Stimulated activated CD8-positive, alpha-beta memory T cell treated with anti-CD3 and anti-CD28 coated beads, Interleukin-12 subunit alpha, Interleukin-12 subunit beta, amount 100 ng/mL, for 1 hour (primary cell): ENCODE data around the gene CPSF6.
A peak's percentile ranks its signal among the peaks of the same experiment; 100 is the strongest.
"Not testable (repeated sequence)": the region's sequence is repeated elsewhere in the genome, so short reads cannot be mapped to it uniquely, and the experiment has no call there.

Experiments used
- DNase-seq: peaks from one replicate; pipeline ENCODE4 v3.0.0-alpha.2; 2020; ENCODE audit warnings: low read depth

The CPSF6 gene

DNA sequence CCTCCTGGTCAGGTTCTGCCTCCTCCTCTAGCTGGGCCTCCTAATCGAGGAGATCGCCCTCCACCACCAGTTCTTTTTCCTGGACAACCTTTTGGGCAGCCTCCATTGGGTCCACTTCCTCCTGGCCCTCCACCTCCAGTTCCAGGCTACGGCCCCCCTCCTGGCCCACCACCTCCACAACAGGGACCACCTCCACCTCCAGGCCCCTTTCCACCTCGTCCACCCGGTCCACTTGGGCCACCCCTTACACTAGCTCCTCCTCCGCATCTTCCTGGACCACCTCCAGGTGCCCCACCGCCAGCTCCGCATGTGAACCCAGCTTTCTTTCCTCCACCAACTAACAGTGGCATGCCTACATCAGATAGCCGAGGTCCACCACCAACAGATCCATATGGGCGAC lies 19.3 kb downstream of the CPSF6 start:
- DNase-seq = no peak

DNA sequence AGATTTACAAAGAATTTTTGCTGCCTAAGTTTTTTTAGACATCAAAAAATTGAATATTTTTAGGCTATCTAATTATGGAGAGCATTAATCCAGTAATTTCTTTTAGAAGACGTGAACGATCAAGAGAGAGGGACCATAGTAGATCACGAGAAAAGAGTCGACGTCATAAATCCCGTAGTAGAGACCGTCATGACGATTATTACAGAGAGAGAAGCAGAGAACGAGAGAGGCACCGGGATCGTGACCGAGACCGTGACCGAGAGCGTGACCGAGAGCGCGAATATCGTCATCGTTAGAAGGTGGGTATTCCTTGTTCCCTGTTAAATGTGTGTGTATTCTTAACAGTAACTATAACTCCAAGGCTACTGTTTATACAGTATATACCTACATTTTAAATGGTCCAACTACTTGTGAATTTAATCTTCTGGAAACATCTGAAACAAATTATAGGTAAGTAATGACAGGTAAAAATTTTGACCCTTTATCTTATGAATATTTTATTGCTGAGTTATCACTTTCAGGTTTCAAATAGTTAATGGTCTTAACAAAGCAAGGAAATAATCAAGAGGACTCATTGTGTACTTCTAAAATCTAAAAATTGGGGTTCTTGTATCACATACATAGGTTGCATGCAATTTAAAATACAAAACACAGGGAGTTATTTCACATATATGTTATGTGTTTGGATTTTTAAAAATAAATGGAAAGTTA lies 23.1 kb downstream of the CPSF6 start:
- no peak for DNase-seq

DNA sequence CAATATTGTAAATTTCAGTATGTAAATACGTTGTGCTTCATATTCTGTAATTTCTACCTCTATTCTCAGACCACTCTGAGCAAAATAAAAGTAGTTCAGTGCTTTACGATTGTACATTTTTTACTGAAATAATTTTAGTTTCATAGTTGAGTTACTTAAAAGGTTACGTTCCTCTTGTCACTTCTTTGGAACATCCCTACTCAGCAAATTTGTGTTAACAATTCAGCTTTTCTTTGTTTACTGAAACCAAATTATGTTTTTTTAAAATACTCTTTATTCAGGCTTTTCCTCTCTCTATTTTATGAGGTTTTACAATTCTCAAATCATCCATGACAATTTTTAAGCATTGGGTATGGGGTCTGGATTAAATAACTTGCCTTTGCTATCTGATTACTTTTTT lies 25.8 kb downstream of the CPSF6 start:
- DNase-seq = no peak

DNA sequence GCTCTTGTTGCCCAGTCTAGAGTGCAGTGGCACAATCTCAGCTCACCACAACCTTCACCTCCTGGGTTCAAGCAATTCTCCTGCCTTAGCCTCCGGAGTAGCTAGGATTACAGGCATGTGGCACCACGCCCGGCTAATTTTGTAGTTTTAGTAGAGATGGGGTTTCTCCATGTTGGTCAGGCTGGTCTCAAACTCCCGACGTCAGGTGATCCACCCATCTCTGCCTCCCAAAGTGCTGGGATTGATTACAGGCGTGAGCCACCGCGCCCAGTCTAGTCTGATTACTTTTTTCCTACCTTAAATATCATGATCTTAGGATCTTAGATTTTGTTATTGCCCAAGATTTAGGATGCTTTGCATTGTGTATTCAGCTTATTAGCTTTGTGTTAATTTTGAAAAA lies 26.3 kb downstream of the CPSF6 start:
- DNase-seq = not testable (repeated sequence)

DNA sequence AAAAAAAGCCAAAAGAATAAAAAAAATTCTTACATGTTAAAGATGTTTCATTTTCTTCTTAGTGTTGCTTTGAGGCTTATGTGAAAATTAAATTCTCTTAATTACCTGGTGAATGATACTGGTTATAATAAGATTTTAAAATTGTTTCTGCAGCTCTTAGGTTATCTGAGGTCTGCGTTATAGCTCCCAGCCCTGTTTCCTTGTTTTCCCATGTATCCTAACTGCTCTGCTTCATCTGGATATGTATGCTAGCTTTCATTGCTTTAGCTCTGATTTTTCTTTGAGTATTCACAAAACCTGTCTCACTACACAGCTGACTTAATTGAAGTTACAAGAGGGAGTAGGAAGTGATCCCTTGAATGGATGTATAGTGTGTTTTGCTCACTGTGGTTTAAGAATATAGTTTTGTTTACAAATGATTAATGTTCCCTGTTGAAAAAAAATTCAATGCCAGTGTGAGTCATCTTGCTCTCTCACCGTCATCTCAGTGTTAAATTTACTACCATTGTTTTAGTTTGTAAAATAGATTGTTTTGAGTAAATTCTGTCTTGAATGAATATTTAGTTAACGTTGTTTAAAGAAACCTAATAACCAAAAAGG lies 26.8 kb downstream of the CPSF6 start:
- no peak for DNase-seq

DNA sequence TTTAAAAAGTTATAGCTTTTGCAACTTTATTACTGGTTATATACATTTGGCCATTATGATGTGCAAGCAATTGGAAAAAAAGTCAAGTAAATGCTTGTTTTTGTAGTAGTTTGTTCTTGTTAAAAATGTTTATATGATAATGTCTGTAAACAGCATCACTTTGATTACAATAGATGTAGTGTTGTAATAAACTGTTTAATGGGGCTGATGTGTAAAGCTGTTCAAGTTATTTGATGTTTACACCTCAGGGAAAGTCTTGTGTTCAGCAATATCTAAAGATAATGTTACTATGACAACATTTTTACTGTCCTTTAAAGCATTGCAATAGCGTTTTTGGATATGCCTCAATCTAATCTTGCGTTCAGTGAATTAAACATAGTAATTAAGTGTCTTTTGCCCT lies 30.4 kb downstream of the CPSF6 start:
- no peak for DNase-seq

DNA sequence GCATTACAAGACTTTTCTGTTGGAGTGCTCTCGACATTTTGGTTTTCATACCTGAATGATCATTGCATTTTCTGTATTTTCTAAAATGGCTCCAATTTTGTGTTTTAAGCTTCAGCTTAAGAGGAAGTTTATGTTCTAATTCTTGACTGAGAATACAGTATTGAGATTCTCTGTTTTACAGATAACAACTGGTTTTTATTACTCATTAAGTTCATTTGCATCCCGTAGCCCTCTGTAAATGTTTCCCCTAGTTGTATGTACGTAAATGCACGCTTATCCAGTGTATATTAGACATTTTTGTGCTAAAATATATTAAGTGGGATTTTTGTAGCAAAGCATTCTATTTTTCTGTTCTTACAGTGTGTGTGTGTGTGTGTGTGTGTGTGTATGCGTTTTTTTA lies 33.1 kb downstream of the CPSF6 start:
- DNase-seq = no peak

DNA sequence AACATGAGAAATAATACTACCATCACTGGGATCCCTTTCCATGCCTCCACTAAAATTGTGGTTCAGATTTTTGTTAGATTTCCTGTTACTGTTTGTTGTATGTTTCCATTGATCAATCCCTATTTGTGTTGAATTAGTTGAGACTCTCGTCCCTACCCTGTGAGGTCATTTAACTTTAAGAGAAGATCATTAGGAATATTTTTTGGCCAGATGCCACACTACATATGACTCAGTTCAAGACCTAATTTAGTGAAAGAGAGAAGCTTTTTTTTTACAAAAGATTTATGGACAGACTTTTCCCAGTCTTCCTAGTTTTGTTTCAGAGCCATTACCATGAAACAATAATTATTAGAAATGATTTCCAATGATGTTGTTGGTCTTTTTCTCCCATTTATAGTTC lies 35.5 kb downstream of the CPSF6 start:
- DNase-seq = no peak

DNA sequence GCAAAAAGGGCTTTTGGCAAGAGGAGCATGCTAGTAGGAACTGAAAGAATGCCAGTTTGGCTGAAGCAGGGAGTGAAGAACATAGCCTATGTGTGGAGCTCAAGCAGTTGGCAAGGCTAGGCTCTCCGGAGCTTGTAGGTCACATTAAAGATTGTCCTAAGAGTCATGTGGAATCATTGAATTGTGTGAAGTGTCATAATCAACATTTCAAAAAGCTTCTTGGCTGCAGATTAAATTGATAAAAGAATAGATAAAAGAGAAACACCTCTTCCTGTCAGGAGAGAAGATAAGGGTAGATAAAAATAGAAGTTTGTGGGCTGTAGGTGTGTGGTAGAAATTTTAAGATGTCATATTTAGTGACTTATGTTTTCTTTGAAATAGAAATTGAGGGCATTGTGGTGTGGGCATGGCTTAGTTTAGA lies 36.1 kb downstream of the CPSF6 start:
- no peak for DNase-seq

DNA sequence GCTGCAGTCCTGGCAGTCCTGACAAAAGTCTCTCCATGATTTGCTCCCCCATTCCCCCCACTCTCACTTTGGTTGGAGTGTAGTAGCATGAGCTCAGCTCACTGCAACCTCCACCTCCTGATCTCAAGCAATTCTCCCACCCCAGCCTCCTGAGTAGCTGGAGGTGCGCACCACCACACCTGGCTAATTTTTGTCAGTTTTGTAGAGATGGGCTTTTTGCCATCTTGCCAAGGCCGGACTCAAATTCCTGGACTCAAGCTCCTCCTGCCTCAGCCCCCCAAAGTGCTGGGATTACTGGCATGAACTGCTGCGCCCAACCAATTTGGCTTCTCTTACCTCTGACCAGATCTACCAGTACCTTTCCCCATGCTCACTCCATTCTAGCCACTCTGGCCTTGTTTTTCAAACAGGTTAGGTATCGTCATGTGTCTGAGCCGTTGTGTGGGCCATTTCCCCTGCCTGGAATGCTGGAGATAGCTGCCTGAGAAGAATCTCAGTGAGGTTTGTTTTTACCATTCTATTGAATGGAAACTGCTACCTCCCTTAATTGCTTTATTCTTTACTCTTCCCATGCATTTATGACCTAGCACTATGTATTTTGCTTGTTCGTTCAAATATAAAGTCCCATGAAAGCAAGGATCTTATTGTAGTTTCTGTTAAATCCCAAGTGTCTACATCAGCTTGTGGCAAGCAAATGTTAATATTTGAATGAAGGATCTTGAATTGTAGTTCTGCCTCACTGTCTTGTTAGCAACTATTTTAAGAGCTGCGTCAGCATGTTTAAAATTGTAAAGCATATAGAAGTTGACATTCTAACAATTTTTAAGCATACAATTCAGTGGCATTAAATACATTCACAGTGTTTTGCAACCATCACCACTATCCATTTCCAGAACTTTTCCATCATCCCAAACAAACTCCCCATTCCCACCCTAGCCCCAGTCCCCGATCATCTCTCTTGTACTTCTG lies 39.7 kb downstream of the CPSF6 start:
- no peak for DNase-seq

DNA sequence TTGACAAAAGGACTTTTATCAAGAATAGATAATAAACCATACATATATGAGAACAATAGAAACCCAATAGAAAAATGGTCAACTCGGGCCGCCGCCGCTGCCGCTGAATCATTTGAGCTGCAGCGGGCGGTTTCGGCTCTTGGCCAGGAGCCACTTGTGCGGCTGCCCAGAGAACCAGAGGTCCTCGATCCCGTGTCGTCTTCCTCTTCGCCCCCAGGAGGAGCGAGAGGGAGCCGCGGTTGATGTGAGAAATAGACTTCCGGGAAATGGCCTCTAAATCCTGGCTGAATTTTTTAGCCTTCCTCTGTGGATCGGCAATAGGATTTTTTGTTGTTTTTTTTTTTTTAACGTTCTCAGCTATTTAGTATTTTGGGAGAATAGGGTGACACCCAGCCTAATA lies 44.8 kb downstream of the CPSF6 start:
- DNase-seq = no peak

DNA sequence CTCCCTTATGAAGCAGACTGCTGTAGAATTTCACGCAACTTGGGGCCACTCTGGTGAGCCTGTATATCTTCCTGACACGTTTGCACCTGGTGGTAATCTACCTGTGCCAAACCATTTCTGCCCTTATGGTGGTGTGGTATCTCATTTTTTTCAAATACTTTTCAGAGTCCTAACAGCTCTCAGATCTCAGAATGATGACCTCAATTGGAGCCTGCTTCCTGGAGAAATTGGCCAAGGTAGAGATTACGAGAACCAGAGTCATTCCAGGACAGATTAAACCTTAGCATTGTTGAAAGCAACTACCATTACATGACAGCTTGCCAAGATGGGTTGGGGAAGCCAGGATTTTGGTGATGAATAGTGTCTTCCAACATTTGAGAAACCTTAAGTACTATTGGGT lies 48.2 kb downstream of the CPSF6 start:
- no peak for DNase-seq

DNA sequence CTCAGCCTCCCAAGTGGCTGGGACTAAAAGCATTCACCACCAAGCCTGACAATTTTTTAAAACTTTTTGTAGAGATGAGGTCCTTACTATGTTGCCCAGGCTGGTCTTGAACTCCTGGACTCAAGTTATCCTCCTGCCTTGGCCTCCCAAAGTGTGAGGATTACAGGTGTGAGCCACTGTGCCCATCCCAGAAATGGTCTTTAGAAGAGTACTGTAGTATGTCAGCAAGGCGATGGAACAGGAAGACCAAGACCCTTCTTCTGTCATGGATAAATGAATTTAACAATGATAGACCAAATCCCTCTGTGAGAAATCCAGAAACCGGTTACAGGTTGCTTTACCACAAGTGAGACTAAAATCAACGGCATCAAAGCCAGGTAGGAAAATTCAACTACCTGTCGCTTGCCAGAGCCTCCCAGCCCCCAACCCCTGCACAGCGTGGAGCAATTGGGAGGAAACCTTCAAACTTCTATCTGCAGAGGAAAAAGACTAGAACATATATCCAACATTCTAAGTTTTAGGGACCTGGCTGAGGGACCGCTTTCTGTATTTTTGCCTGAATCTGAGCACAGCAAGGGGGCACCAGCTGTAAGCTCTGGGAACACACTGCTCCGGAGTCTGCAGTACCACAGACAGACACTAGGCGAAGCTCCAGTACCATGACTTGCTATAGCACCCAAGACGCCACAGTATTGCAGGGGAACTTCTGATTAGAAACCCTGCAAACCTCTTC lies 51.3 kb downstream of the CPSF6 start:
- peak; percentile 70 for DNase-seq

DNA sequence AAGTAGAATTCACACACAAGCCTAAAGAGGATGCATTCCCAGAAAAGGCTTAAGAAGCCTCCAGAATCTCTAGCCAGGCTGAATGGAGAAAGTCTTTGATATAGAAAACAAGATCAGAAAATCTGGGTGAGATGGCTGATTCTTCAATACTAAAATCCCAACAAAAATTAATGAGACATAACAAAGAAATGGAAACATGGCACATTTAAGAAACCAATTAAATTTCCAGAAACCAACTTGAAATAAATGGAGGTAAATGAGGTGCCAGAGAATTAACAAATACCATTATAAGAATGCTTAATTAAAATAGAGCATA lies 51.9 kb downstream of the CPSF6 start:
- DNase-seq = no peak

DNA sequence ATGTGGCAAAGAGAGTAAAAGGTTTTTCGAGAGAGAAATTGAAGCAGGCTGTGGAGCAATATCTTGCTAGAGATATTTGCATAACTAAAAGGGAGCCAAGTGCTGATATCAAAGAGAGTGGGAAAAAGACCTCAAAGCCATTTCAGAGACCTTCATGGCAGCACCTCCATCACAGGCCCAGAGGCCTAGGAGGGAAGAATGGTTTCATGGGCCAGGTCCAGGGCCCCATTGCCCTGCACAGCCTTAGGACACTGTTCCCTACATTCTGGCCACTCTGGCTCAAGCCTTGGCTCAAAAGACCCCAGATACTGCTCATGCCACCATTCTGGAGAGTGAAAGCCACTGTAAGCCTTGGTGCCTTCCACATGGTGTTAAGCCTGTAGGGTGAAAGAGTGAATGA lies 58.8 kb downstream of the CPSF6 start:
- DNase-seq = no peak

DNA sequence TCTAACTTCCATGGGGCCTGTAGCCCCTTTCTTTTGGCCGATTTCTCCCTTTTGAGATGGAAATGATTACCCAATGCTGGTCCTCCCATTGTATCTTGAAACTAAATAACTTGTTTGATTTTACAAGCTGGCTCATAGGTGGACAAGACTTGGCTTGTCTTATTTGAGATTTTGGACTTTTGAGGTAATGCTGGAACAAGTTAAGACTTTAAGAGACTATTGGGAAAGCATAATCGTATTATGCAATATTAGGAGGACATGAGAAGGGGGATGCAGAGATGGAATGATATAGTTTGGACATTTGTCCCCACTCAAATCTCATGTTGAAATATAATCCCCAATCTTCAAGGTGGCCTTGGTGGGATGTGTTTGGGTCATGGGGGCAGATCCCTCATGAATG lies 59.6 kb downstream of the CPSF6 start:
- DNase-seq = no peak

DNA sequence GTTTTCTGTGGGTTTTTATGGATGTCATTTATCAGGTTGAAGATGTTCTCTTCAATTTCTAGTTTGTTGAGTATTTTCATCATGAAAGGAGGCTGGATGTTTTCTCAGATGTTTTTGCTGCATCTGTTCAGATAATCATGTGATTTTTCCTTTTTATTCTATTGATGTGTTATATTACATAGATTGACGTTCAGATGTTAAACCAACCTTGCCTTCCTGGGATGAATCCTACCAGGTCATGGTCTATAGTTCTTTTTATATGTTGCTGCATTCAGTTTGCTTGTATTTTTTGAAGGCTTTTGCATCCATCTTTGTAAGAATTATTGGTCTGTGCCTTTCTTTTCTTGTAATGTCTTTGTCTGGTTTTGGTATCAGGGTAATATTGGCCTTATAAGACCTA lies 64.9 kb downstream of the CPSF6 start:
- DNase-seq = no peak

DNA sequence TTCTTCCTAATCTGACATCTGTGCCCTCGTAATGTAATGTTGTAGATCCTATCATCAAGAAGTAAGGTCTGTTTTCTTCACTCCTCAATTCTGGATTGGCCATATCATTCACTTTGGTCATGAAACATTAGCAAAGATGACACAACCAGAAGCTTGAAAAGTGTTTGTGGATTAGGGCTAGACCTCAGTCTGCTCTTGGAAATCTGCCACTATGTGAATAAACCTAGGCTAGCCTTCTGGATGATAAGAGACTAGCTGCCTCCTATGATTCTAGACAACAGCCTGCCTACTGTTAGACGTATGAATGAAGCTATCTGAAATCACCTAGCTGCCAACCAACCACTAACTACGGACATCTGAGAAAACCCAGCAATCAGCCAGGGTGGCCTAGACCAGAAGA lies 70.1 kb downstream of the CPSF6 start:
- DNase-seq = no peak

DNA sequence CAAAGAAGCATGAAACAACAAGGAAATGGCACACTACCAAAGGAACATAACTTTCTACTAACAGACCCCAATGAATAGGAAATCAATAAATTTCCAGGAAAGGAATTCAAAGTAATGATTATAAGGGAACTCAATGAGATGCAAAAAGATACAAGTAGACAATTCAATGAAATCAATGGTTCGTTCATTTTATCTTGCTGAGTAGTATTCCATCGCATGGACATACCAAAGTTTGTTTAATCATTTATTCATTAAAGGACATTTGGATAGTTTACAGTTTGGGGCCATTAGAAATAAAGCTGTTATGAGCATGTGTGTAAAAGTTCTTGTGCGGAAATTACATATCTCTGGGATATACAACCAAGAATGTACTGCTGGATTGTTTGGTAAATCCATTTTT lies 73.8 kb downstream of the CPSF6 start:
- no peak for DNase-seq

DNA sequence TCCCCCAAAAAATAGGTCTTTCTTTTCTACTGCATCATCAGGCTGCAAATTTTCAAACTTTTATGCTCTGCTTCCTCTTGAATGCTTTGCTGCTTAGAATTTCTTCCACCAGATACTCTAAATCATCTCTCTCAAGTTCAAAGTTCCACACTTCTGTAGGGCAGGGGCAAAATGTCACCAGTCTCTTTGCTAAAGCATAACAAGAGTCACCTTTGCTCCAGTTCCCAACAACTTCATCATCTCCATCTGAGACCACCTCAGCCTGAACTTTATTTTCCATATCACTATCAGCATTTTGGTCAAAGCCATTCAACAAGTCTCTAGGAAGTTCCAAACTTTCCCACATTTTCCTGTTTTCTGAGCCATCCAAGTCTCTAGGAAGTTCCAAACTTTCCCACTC lies 77.4 kb downstream of the CPSF6 start:
- DNase-seq = not testable (repeated sequence)

DNA sequence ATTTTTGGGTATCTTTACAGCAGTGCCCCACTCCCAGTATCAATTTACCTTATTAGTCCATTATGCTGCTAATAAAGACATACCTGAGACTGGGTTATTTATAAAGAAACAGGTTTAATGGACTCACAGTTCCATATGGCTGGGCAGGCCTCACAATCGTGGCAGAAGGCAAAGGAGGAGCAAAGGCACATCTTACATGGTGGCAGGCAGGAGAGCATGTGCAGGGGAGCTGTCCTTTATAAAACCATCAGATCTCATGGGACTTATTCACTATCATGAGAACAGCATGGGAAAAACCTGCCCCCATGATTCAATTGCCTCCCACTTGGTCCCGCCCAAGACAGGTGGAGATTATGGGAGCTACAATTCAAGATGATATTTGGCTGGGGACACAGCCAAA lies 77.9 kb downstream of the CPSF6 start:
- not testable (repeated sequence) for DNase-seq

DNA sequence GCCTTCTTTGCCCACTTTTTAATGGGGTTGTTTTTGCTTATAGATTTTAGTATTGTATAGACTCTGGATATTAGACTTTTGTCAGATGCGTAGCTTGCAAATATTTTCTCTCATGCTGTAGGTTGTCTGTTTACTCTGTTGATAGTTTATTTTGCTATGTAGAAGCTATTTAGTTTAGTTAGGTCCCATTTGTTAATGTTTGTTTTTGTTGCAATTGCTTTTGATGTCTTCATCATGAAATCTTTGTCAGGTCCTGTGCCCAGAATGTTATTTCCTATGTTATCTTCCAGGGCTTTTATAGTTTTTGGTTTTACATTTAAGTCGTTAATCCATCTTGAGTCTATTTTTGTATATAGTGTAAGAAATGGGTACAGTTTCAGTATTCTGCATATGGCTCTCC lies 78.9 kb downstream of the CPSF6 start:
- DNase-seq = no peak

DNA sequence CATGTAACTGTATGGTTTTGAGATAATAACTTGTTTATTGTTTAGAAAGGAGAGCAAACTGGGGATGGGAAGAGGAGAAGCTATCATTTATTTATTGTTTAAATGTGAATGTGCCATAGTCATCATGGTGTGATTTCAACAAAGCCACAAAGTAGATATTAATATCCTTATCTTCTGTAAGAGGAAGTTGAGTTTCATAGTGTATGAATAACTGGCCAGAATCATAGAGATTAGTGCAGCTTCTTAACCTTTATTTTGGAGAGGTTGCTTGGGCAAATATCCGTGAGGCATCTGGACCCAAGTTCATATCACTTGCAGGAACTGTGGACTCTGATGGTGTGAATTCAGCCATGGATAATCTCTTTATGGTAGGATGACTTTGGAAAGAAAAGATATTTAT lies 82.0 kb downstream of the CPSF6 start:
- DNase-seq = no peak
